Liver (tissue), 3 donors: ENCODE data around the gene WWC2.

Source experiments
- CTCF ChIP-seq: fragments of 150-350 bp; IDR thresholded peaks from 2 replicates; pipeline ENCODE4 v1.5.1; 2017; ENCODE audit warnings: improper control_type of control experiment, low read depth, low read length; ENCODE audit not compliant: missing input control
- FOXA1 ChIP-seq: IDR thresholded peaks from 2 replicates; pipeline ENCODE4 v1.6.1; 2016; ENCODE audit warnings: antibody characterized with exemption
- MAX ChIP-seq: IDR thresholded peaks from 2 replicates; pipeline ENCODE4 v1.6.1; 2016; ENCODE audit warnings: antibody characterized with exemption
- RAD21 ChIP-seq, 2 donors: IDR thresholded peaks; 2 replicates each; pipeline ENCODE4 v1.6.1; 2016; ENCODE audit warnings: antibody characterized with exemption in 2 of 2, mild to moderate bottlenecking in 2 of 2
- RXRA ChIP-seq, 2 donors: IDR thresholded peaks; 2 replicates each; pipeline ENCODE4 v1.6.1; 2017 to 2018; ENCODE audit warnings: antibody characterized with exemption in 2 of 2, mild to moderate bottlenecking in 1 of 2
- SP1 ChIP-seq: IDR thresholded peaks from 2 replicates; pipeline ENCODE4 v1.6.1; 2018; ENCODE audit warnings: antibody characterized with exemption, mild to moderate bottlenecking
- donor health status: healthy.
- donor health status: healthy.

GRCh38 chr4:183337349-183337748 is 238.3 kb downstream of the WWC2 start:
- TF ChIP-seq RAD21 (IDR thresholded peaks at IDR 0.05) = no peak
- no peak for TF ChIP-seq FOXA1
- TF ChIP-seq MAX = no peak
- no peak for TF ChIP-seq CTCF
- TF ChIP-seq RXRA (IDR thresholded peaks at IDR 0.05) = no peak
- TF ChIP-seq SP1 = no peak
